Type B pancreatic cell (in vitro differentiated cells): ENCODE measurements around the gene SMIM43. TPM values are rescaled to one million over a fixed set of nuclear protein-coding genes. Genes with fewer than 3 reads are reported as not detected.

ENCODE experiments used
- DNase-seq: peaks from one replicate; pipeline ENCODE4 v3.0.0; 2021; ENCODE audit warnings: mixed read lengths; ENCODE audit not compliant: unreplicated experiment; ENCODE audit errors: extremely low spot score
- H3K27ac Mint-ChIP-seq: 2 replicates; pipeline ENCODE4 v1.8.0; 2021; ENCODE audit warnings: mild to moderate bottlenecking, mixed read lengths
- H3K27me3 Mint-ChIP-seq: 2 replicates; pipeline ENCODE4 v1.8.0; 2021; ENCODE audit warnings: mixed read lengths
- H3K36me3 Mint-ChIP-seq: 2 replicates; pipeline ENCODE4 v1.8.0; 2021; ENCODE audit warnings: mixed read lengths
- H3K4me1 Mint-ChIP-seq: one replicate; pipeline ENCODE4 v1.8.0; 2021; ENCODE audit warnings: mixed read lengths; ENCODE audit not compliant: unreplicated experiment
- H3K4me3 Mint-ChIP-seq: 2 replicates; pipeline ENCODE4 v1.8.0; 2021; ENCODE audit warnings: mild to moderate bottlenecking, mixed read lengths
- H3K9me3 Mint-ChIP-seq: 2 replicates; pipeline ENCODE4 v1.8.0; 2021; ENCODE audit warnings: mixed read lengths
- CTCF ChIP-seq: fragments of 200-600 bp; sonication (generic); conservative IDR thresholded peaks from 2 replicates; pipeline ENCODE4 v1.5.0; 2021; ENCODE audit warnings: antibody characterized with exemption, mild to moderate bottlenecking
- total RNA-seq: library from RNA; stranded (reverse); gene quantifications from 2 replicates; pipeline ENCODE4 v1.2.1, GENCODE V29; 2021; ENCODE audit warnings: low replicate concordance

The SMIM43 gene
- total RNA-seq, 1 donor from 2014 or later = 0.60 TPM

GRCh38 chr4:121740796-121741409, 24.1 kb downstream of the SMIM43 start:
- DNase-seq = no peak
- H3K36me3 Mint-ChIP-seq = no peaks in the 10 kb centered on the region

DNA sequence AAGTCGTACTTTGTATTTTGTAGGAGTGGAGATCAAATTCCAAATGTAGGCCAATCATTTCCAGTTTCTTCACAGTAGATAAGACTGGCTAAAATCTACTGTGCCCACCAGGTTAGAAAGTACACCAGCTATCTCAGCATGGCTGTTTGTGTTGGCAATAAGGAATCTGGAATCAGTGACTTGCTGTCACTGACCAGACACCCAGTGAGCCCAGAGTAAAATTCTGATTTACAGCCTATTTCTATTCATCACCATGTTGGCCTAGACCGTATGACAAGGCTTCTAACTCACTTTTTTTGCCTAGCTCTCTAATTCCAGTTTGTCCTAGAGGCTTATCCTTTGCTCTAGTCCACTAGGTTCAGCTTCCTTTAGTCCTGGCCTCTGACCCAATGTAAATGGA, 25.4 kb downstream of the SMIM43 start:
- H3K36me3 Mint-ChIP-seq = no peaks in the 10 kb centered on the region
- H3K27ac Mint-ChIP-seq = no peak overlapping the region
- H3K4me3 Mint-ChIP-seq = no peak overlapping the region
- H3K9me3 Mint-ChIP-seq = no peaks in the 10 kb centered on the region
- peaks cover 3% of the 10 kb centered on the region for H3K4me1 Mint-ChIP-seq
- DNase-seq = no peak
- H3K27me3 Mint-ChIP-seq = peaks cover 3% of the 10 kb centered on the region
- no peak for TF ChIP-seq CTCF

More at GRCh38 chr4:121740796-121741409, 24.1 kb downstream of the SMIM43 start:
- no peak for TF ChIP-seq CTCF
- H3K9me3 Mint-ChIP-seq = no peaks in the 10 kb centered on the region
- peaks cover 3% of the 10 kb centered on the region for H3K4me1 Mint-ChIP-seq
- H3K27ac Mint-ChIP-seq = peak overlapping the region; percentile 39
- no peaks in the 10 kb centered on the region for H3K27me3 Mint-ChIP-seq
- no peak overlapping the region for H3K4me3 Mint-ChIP-seq

GRCh38 chr4:121738780-121739535, 26.0 kb downstream of the SMIM43 start:
- H3K9me3 Mint-ChIP-seq = no peaks in the 10 kb centered on the region
- no peak overlapping the region for H3K27ac Mint-ChIP-seq
- no peak for TF ChIP-seq CTCF
- no peak overlapping the region for H3K4me3 Mint-ChIP-seq
- peaks cover 3% of the 10 kb centered on the region for H3K4me1 Mint-ChIP-seq
- no peaks in the 10 kb centered on the region for H3K36me3 Mint-ChIP-seq
- H3K27me3 Mint-ChIP-seq = peaks cover 3% of the 10 kb centered on the region
- DNase-seq = no peak

DNA sequence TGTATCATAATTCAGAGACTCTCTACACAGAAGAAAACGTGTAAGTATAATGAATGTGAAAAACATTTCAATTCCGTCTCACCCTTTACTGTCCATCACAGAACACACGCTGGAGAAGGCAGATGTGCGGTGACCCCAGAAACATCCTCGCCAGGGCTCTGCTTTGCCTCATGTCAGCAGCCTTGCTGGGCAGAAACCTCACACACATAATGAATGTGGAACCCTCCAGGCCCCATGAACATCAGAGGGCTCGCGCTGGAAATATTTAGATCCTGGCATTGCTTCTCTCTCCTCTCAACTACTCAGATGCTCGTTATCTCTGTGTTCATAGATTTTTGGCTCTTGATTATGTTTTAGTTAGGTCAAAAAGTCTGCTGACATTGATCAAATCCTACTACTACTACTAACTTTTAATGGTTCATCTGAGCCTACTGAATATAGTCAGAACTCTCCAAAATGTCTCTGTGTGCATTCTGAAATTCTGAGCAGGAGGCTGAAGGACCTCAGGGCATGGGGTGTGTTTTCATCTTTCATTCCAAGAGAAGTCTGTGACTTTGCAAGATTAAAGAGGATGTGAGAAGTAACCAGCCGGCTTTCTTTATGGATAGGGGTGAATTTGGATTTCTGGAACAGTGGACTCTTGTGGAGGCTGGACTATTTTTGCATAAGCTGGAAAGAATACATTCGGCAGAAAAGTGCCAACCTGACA, 27.0 kb downstream of the SMIM43 start:
- Mint-ChIP-seq H3K27me3 (peaks cover 3% of the 10 kb centered on the region), H3K4me3 (no peak overlapping the region), H3K36me3 (no peaks in the 10 kb centered on the region), H3K27ac (peak overlapping the region; percentile 30), H3K9me3 (no peaks in the 10 kb centered on the region), H3K4me1 (peaks cover 3% of the 10 kb centered on the region)
- DNase-seq = no peak
- TF ChIP-seq CTCF = no peak

DNA sequence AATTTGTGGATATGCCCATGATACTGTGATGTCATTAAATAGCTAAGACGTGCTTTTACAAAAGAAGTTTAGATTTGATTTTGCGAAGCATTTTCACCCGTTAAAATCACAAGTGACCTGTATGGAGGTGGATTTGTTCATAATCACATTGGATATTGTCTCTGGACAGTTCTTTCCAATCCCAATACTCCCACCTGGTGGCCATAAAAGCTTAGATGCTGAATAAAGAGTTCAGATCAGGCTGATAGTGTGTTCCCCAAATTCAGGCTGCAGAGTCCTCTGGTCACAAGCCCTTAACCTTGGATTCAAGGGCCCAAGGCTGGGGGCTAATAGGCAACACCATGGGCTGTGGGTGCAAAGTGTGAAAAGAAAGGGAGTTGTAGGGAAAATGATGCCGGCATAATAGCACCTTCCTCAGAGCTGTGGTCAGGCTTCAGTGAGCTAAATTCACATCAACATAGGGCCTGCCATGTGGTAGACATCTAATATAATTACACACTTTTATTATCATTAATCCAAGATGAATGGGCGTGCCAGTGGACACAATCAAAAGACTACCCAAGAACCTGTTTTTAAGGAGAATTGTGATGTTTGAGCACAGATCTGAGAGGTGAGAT, 28.1 kb downstream of the SMIM43 start:
- Mint-ChIP-seq H3K27me3 (peaks cover 3% of the 10 kb centered on the region), H3K36me3 (no peaks in the 10 kb centered on the region), H3K4me1 (peaks cover 13% of the 10 kb centered on the region), H3K4me3 (no peak overlapping the region), H3K9me3 (no peaks in the 10 kb centered on the region), H3K27ac (no peak overlapping the region)
- peak; percentile 75 for TF ChIP-seq CTCF
- DNase-seq = no peak
